Mucosa of descending colon (tissue), 3 donors: ENCODE data around the gene GOPC. TPM values are rescaled to one million over a fixed set of nuclear protein-coding genes. Genes with fewer than 3 reads are reported as not detected.

ENCODE experiments used
- ATAC-seq: fragments of 200-7000 bp; cut with Tn5 transposase; one replicate; pipeline ENCODE4 v1.9.1; 2020; ENCODE audit warnings: mild to moderate bottlenecking, moderate library complexity
- DNase-seq, 3 donors: peaks; one replicate each; pipeline ENCODE4 v3.0.0-alpha.2; 2020
- H3K36me3 ChIP-seq: fragments of 200-600 bp; one replicate; pipeline ENCODE4 v1.8.0; 2021; ENCODE audit warnings: low read depth, mild to moderate bottlenecking
- H3K4me1 ChIP-seq: fragments of 200-600 bp; one replicate; pipeline ENCODE4 v1.8.0; 2021; ENCODE audit warnings: low read depth, mild to moderate bottlenecking
- H3K4me3 ChIP-seq: fragments of 200-600 bp; one replicate; pipeline ENCODE4 v1.8.0; 2021; ENCODE audit warnings: mild to moderate bottlenecking
- H3K9me3 ChIP-seq: fragments of 200-600 bp; one replicate; pipeline ENCODE4 v1.8.0; 2021; ENCODE audit warnings: mild to moderate bottlenecking
- CTCF ChIP-seq: fragments of 200-600 bp; IDR thresholded peaks from one replicate; pipeline ENCODE4 v1.8.0; 2022; ENCODE audit warnings: antibody characterized with exemption, mild to moderate bottlenecking
- intact Hi-C, 2 donors: fragments of 100-400 bp; cut with DNase I in 1 of 2; cut with micrococcal nuclease in 1 of 2; formaldehyde crosslinking; loops; one replicate each; pipeline versions ENCODE4 v1.11.0 to v1.11.1; 2022; cut with DNase I, micrococcal nuclease
- total RNA-seq, 3 donors: library from RNA; stranded (reverse); fragmentation: NEBNext Ultra II Directional in 2 of 3; extraction: Animal tissue kit (Norgen Biotek cat#: 25700) in 2 of 3; gene quantifications; one replicate each; pipeline versions ENCODE4 v1.2.1 to v1.2.4, GENCODE V29; 2021 to 2023
- donor health status: DM: no; HTN: no; CAD: no; lungs with moderate emphysema.
- donor health status: DM: no; HTN: no; CAD: no.
- donor health status: DM: no; HTN: yes; CAD: no.

Gene GOPC
- total RNA-seq, 3 donors from 2014 or later, result 22.7 to 31.4 (median 26.3) TPM

GRCh38 chr6:117512987-117513573 is 89.2 kb downstream of the GOPC start:
- no peaks in the 10 kb centered on the region for H3K9me3 ChIP-seq
- H3K36me3 ChIP-seq, result no peaks in the 10 kb centered on the region
- no peaks in the 10 kb centered on the region for H3K4me1 ChIP-seq
- ATAC-seq (no peak), DNase-seq (no peak)
- intact Hi-C loops, result no loop called here
- H3K4me3 ChIP-seq, result no peak overlapping the region
- no peak for TF ChIP-seq CTCF

DNA sequence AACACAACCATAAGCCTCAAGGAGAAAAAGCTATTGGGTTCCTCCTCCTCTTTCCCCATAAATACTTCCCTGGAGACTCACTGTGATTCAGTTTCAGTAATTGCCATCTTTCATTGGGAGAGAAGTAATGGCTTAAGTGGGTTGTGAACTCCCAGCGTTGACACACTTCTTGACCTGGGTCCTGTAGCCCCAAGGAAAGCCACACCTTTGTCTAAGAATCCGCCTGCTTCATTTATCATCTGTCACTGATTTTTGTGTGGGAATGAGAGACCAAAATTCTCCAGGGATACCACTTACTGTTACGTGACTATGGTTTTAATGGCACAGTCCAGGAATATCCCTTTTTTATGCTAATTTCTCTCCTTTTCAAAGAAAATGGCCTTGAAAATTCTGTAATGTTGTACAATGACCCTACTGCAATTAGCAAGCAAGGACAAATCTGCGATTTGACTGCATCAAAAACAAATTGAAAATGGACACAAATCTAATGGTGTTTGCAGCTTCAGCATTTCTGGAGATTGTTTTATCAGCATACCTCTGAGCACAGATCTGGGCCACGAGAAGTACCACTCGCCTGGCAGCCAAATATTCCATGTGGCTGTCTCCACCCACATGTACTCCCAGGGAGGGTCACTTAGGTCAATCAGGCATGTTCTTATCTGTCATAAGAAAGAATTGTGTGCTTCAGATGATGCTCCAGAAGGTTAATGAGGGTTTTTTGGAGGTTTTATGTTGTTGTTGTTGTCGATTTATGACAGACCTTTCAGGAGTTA is 90.1 kb downstream of the GOPC start:
- no peak overlapping the region for H3K4me3 ChIP-seq
- ATAC-seq, result no peak
- H3K9me3 ChIP-seq, result no peaks in the 10 kb centered on the region
- DNase-seq, result no peak
- intact Hi-C loops, result no loop called here
- no peaks in the 10 kb centered on the region for H3K36me3 ChIP-seq
- TF ChIP-seq CTCF, result no peak
- no peaks in the 10 kb centered on the region for H3K4me1 ChIP-seq

Other genes starting within 250 kb of the GOPC start
- gene ROS1, start 176.6 kb downstream of the GOPC start, total RNA-seq, result 1 to 10 TPM in 2 of 3 donors, under 1 TPM in 1; 0.38 to 1.1 (median 1.0) TPM
- 10 to 100 TPM; 11.3 to 16.8 (median 11.4) TPM for gene DCBLD1, start 119.8 kb downstream of the GOPC start, total RNA-seq
- gene NUS1, start 73.0 kb upstream of the GOPC start, total RNA-seq, result 10 to 100 TPM; 24.2 to 34.8 (median 34.3) TPM